Measurements from ENCODE around the gene IGFBP6. TPM values are rescaled to one million over a fixed set of nuclear protein-coding genes. Genes with fewer than 3 reads are reported as not detected.
A peak's percentile ranks its signal among the peaks of the same experiment; 100 is the strongest.

Gene IGFBP6
- total RNA-seq, 1 donor, result 577 TPM

- no peak for TF ChIP-seq CTCF (IDR thresholded peaks at IDR 0.05; ENCODE audit: extremely low read depth, low read depth, low read length)
- no peak overlapping the region for H2AFZ ChIP-seq (ENCODE audit: low read length)
- H3K27ac ChIP-seq (ENCODE audit: low read depth, low read length), result peak overlapping the region; percentile 33
- no peak overlapping the region for H3K4me3 ChIP-seq (ENCODE audit: insufficient read depth, low read length)
- H3K4me2 ChIP-seq (ENCODE audit: insufficient read depth, low read length), result no peak overlapping the region
- peaks cover 27% of the 10 kb centered on the region for H4K20me1 ChIP-seq (ENCODE audit: insufficient read depth, low read length)
- H3K79me2 ChIP-seq (ENCODE audit: insufficient read depth, low read length), result peaks cover 4% of the 10 kb centered on the region
- no peaks in the 10 kb centered on the region for H3K9me3 ChIP-seq (ENCODE audit: low read depth, low read length)
- peaks cover 72% of the 10 kb centered on the region for H3K36me3 ChIP-seq (ENCODE audit: insufficient read depth, low read length)
- DNase-seq (ENCODE audit: insufficient read length, low spot score, missing footprints), result peak; percentile 83
- H3K27me3 ChIP-seq (ENCODE audit: insufficient read depth, low read length), result no peaks in the 10 kb centered on the region
- H3K4me1 ChIP-seq (ENCODE audit: insufficient read depth, low read length), result peaks cover 43% of the 10 kb centered on the region
Observed at GRCh38 chr12:53062011-53062961, 35.2 kb upstream of the IGFBP6 start.

GRCh38 chr12:53062977-53063707 is 34.3 kb upstream of the IGFBP6 start:
- H3K4me2 ChIP-seq (ENCODE audit: insufficient read depth, low read length), result peak overlapping the region; percentile 13
- H3K79me2 ChIP-seq (ENCODE audit: insufficient read depth, low read length), result peaks cover 4% of the 10 kb centered on the region
- H3K27me3 ChIP-seq (ENCODE audit: insufficient read depth, low read length), result no peaks in the 10 kb centered on the region
- TF ChIP-seq CTCF (IDR thresholded peaks at IDR 0.05; ENCODE audit: extremely low read depth, low read depth, low read length), result no peak
- peak overlapping the region; percentile 83 for H3K27ac ChIP-seq (ENCODE audit: low read depth, low read length)
- peaks cover 52% of the 10 kb centered on the region for H3K4me1 ChIP-seq (ENCODE audit: insufficient read depth, low read length)
- peaks cover 73% of the 10 kb centered on the region for H3K36me3 ChIP-seq (ENCODE audit: insufficient read depth, low read length)
- no peak overlapping the region for H2AFZ ChIP-seq (ENCODE audit: low read length)
- H4K20me1 ChIP-seq (ENCODE audit: insufficient read depth, low read length), result peaks cover 27% of the 10 kb centered on the region
- no peaks in the 10 kb centered on the region for H3K9me3 ChIP-seq (ENCODE audit: low read depth, low read length)
- no peak overlapping the region for H3K4me3 ChIP-seq (ENCODE audit: insufficient read depth, low read length)
- no peak for DNase-seq (ENCODE audit: insufficient read length, low spot score, missing footprints)

GRCh38 chr12:53063708-53064612 is 33.5 kb upstream of the IGFBP6 start:
- peaks cover 27% of the 10 kb centered on the region for H4K20me1 ChIP-seq (ENCODE audit: insufficient read depth, low read length)
- peak; percentile 97 for DNase-seq (ENCODE audit: insufficient read length, low spot score, missing footprints)
- no peaks in the 10 kb centered on the region for H3K27me3 ChIP-seq (ENCODE audit: insufficient read depth, low read length)
- H3K79me2 ChIP-seq (ENCODE audit: insufficient read depth, low read length), result peaks cover 4% of the 10 kb centered on the region
- peaks cover 58% of the 10 kb centered on the region for H3K4me1 ChIP-seq (ENCODE audit: insufficient read depth, low read length)
- H2AFZ ChIP-seq (ENCODE audit: low read length), result no peak overlapping the region
- no peak overlapping the region for H3K4me3 ChIP-seq (ENCODE audit: insufficient read depth, low read length)
- peak overlapping the region; percentile 13 for H3K4me2 ChIP-seq (ENCODE audit: insufficient read depth, low read length)
- no peaks in the 10 kb centered on the region for H3K9me3 ChIP-seq (ENCODE audit: low read depth, low read length)
- peaks cover 78% of the 10 kb centered on the region for H3K36me3 ChIP-seq (ENCODE audit: insufficient read depth, low read length)
- no peak for TF ChIP-seq CTCF (IDR thresholded peaks at IDR 0.05; ENCODE audit: extremely low read depth, low read depth, low read length)
- peak overlapping the region; percentile 83 for H3K27ac ChIP-seq (ENCODE audit: low read depth, low read length)
